Lower lobe of right lung (tissue), 2 donors: ENCODE measurements around the gene WNT2B. TPM values are rescaled to one million over a fixed set of nuclear protein-coding genes. Genes with fewer than 3 reads are reported as not detected.

Experiments
- ATAC-seq, 2 donors: fragments of 200-7000 bp; cut with Tn5 transposase; one replicate each; pipeline ENCODE4 v1.9.1; 2020 to 2022; ENCODE audit warnings: mild to moderate bottlenecking in 2 of 2, moderate library complexity in 2 of 2
- DNase-seq: peaks from one replicate; pipeline ENCODE4 v3.0.0-alpha.2; 2020
- H3K27ac ChIP-seq: fragments of 200-600 bp; one replicate; pipeline ENCODE4 v1.8.0; 2022
- H3K27me3 ChIP-seq: fragments of 200-600 bp; one replicate; pipeline ENCODE4 v1.8.0; 2022; ENCODE audit warnings: low read depth
- H3K36me3 ChIP-seq: fragments of 200-600 bp; one replicate; pipeline ENCODE4 v1.8.0; 2022; ENCODE audit warnings: mild to moderate bottlenecking
- H3K4me1 ChIP-seq: fragments of 200-600 bp; one replicate; pipeline ENCODE4 v1.8.0; 2022
- H3K4me3 ChIP-seq: fragments of 200-600 bp; one replicate; pipeline ENCODE4 v1.8.0; 2022; ENCODE audit warnings: mild to moderate bottlenecking
- H3K9me3 ChIP-seq: fragments of 200-600 bp; one replicate; pipeline ENCODE4 v1.8.0; 2022
- intact Hi-C: fragments of 100-400 bp; cut with DNase I; formaldehyde crosslinking; loops from one replicate; pipeline ENCODE4 v1.11.0; 2022
- total RNA-seq: library from RNA; stranded (reverse); fragmentation: NEBNext Ultra II Directional; extraction: Animal tissue kit (Norgen Biotek cat#: 25700); gene quantifications from one replicate; pipeline ENCODE4 v1.2.1, GENCODE V29; 2021
- TF ChIP-seq, protein P1 (sequence below): fragments of 200-600 bp; IDR thresholded peaks from one replicate; pipeline ENCODE4 v1.8.0; 2022; ENCODE audit warnings: antibody characterized with exemption, mild to moderate bottlenecking
- donor health status: DM: no; HTN: yes; CAD: no; lungs with severe emphysema.

WNT2B gene
- total RNA-seq, 1 donor from 2014 or later = 11.8 TPM

- no peak for ATAC-seq
- H3K36me3 ChIP-seq = peaks cover 20% of the 10 kb centered on the region
- H3K9me3 ChIP-seq = no peaks in the 10 kb centered on the region
- H3K4me1 ChIP-seq = peaks cover 6% of the 10 kb centered on the region
- no peak overlapping the region for H3K27ac ChIP-seq
- TF ChIP-seq, protein P1, sequence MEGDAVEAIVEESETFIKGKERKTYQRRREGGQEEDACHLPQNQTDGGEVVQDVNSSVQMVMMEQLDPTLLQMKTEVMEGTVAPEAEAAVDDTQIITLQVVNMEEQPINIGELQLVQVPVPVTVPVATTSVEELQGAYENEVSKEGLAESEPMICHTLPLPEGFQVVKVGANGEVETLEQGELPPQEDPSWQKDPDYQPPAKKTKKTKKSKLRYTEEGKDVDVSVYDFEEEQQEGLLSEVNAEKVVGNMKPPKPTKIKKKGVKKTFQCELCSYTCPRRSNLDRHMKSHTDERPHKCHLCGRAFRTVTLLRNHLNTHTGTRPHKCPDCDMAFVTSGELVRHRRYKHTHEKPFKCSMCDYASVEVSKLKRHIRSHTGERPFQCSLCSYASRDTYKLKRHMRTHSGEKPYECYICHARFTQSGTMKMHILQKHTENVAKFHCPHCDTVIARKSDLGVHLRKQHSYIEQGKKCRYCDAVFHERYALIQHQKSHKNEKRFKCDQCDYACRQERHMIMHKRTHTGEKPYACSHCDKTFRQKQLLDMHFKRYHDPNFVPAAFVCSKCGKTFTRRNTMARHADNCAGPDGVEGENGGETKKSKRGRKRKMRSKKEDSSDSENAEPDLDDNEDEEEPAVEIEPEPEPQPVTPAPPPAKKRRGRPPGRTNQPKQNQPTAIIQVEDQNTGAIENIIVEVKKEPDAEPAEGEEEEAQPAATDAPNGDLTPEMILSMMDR = no peak
- intact Hi-C loops = no loop called here
- H3K4me3 ChIP-seq = no peak overlapping the region
- H3K27me3 ChIP-seq = no peaks in the 10 kb centered on the region
- DNase-seq = no peak
Observed at GRCh38 chr1:112518186-112518585, 9.4 kb downstream of the WNT2B start.

- intact Hi-C loops = no loop called here
- no peak overlapping the region for H3K27ac ChIP-seq
- DNase-seq = no peak
- TF ChIP-seq, protein P1 = no peak
- H3K4me3 ChIP-seq = no peak overlapping the region
- no peaks in the 10 kb centered on the region for H3K9me3 ChIP-seq
- no peak for ATAC-seq
- no peaks in the 10 kb centered on the region for H3K27me3 ChIP-seq
- peaks cover 27% of the 10 kb centered on the region for H3K36me3 ChIP-seq
- H3K4me1 ChIP-seq = no peaks in the 10 kb centered on the region
Observed at GRCh38 chr1:112520166-112520565, 11.4 kb downstream of the WNT2B start.

GRCh38 chr1:112522621-112523020, 13.9 kb downstream of the WNT2B start:
- H3K27ac ChIP-seq = no peak overlapping the region
- intact Hi-C loops = no loop called here
- H3K36me3 ChIP-seq = peaks cover 37% of the 10 kb centered on the region
- H3K9me3 ChIP-seq = no peaks in the 10 kb centered on the region
- no peaks in the 10 kb centered on the region for H3K4me1 ChIP-seq
- no peak for ATAC-seq
- H3K4me3 ChIP-seq = no peak overlapping the region
- no peak for DNase-seq
- H3K27me3 ChIP-seq = no peaks in the 10 kb centered on the region
- TF ChIP-seq, protein P1 = no peak

GRCh38 chr1:112524251-112524650, 15.5 kb downstream of the WNT2B start:
- Histone ChIP-seq H3K9me3 (no peaks in the 10 kb centered on the region), H3K4me3 (no peak overlapping the region), H3K4me1 (no peaks in the 10 kb centered on the region), H3K27ac (no peak overlapping the region), H3K36me3 (peaks cover 42% of the 10 kb centered on the region), H3K27me3 (no peaks in the 10 kb centered on the region)
- TF ChIP-seq, protein P1 = no peak
- no peak for DNase-seq
- no peak for ATAC-seq
- intact Hi-C loops = no loop called here

DNA sequence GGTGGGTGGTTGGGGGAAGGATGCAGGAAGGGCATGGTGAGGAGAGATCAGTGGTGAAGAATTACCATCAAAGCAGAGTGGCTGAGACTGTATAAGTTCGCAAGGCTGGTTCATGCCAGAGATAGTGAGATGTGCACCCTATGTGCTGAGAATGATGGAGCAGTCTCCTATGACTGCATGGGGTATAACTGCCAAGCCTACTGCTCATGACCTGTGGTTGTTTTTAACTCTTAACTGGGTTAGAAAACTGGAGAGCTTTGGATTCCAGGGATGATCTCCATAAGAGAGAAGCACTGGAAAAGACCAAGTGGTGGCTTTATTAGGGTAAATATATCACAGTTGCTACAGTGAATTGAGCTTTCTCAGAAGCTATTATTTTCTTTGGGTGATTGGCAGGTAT, 16.2 kb downstream of the WNT2B start:
- TF ChIP-seq, protein P1 = no peak
- no peak for DNase-seq
- Histone ChIP-seq H3K4me1 (no peaks in the 10 kb centered on the region), H3K9me3 (no peaks in the 10 kb centered on the region), H3K4me3 (no peak overlapping the region), H3K27me3 (no peaks in the 10 kb centered on the region), H3K36me3 (peaks cover 42% of the 10 kb centered on the region), H3K27ac (no peak overlapping the region)
- intact Hi-C loops = no loop called here
- ATAC-seq = no peak
